Suprapubic skin (tissue), 4 donors: ENCODE data around the gene MMP24.

Source experiments
- EP300 ChIP-seq: sonication (generic); formaldehyde crosslinking; IDR thresholded peaks from one replicate; pipeline ENCODE4 v1.6.1; 2017; ENCODE audit warnings: antibody characterized with exemption
- POLR2A ChIP-seq, 2 donors: fragments of 450-650 bp; IDR thresholded peaks; one replicate each; pipeline ENCODE4 v1.6.1; 2017; ENCODE audit warnings: antibody characterized with exemption in 2 of 2, mild to moderate bottlenecking in 2 of 2, moderate library complexity in 2 of 2
- POLR2AphosphoS5 ChIP-seq, 3 donors: sonication (generic); formaldehyde crosslinking; IDR thresholded peaks; one replicate each; pipeline ENCODE4 v1.6.1; 2017; ENCODE audit warnings: antibody characterized with exemption in 3 of 3

DNA sequence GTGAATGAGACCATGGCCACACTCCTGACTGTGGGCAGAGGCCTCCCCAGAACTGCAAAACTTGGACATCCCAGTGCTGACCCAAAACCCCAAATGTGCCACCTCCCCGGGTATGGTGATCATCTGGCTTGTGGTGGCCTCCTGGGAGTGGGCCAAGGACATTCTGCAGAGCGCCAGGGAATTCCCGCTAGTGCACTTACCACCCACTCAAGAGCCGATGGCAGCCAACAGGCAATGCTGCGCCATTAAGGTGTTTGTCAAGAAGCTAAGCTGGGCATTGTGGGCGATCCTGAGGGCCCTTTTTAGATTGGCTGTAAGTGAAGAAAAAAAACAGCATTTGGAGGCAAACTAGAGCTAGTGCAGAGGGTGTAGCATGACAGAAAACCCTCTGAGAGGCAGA is 9.4 kb downstream of the MMP24 start:
- TF ChIP-seq POLR2A (IDR thresholded peaks at IDR 0.05) (no peak), POLR2AphosphoS5 (IDR thresholded peaks at IDR 0.05) (no peak), EP300 (no peak)
